Activated CD8-positive, alpha-beta T cell treated with anti-CD3 and anti-CD28 coated beads, Interleukin-2, amount 10 ng/mL, durations not matched to agents 7 days and 5 days (primary cell): ENCODE data around the gene STAC2. TPM values are rescaled to one million over a fixed set of nuclear protein-coding genes. Genes with fewer than 3 reads are reported as not detected.

Source experiments
- total RNA-seq, 2 experiments: library from RNA; stranded (reverse); gene quantifications; one replicate each; pipeline ENCODE4 v1.2.3, GENCODE V29; 2021

STAC2 gene
- total RNA-seq, 2 experiments from 2014 or later = not detected

Other genes starting within 250 kb of the STAC2 start
- 1 to 10 TPM; 3.3 to 3.9 TPM for gene PLXDC1, start 74.3 kb downstream of the STAC2 start, total RNA-seq
- gene ARL5C, start 59.8 kb downstream of the STAC2 start, total RNA-seq = not detected
- 10 to 100 TPM; 22.1 to 23.2 TPM for gene CACNB1, start 28.3 kb downstream of the STAC2 start, total RNA-seq
- 1,000 to 10,000 TPM; 1,896 to 1,946 TPM for gene RPL19, start 25.7 kb downstream of the STAC2 start, total RNA-seq
- gene FBXL20, start 175.7 kb upstream of the STAC2 start, total RNA-seq = 10 to 100 TPM; 11.2 to 11.8 TPM
- gene MED1, start 225.3 kb upstream of the STAC2 start, total RNA-seq = 10 to 100 TPM; 52.8 to 53.2 TPM
- gene CDK12, start 235.5 kb upstream of the STAC2 start, total RNA-seq = 10 to 100 TPM; 77.5 TPM